HepG2 (cell line): ENCODE results near the gene RBM19. TPM values are rescaled to one million over a fixed set of nuclear protein-coding genes. Genes with fewer than 3 reads are reported as not detected.

Experiments used
- CCDC6 ChIP-seq: sonication (generic); formaldehyde crosslinking; IDR thresholded peaks from 2 replicates; pipeline ENCODE4 v1.8.1; 2022; ENCODE audit warnings: mild to moderate bottlenecking, missing genetic modification reagents, moderate library complexity
- GTF3A ChIP-seq: sonication (generic); formaldehyde crosslinking; conservative IDR thresholded peaks from 2 replicates; pipeline ENCODE4 v1.4.0; 2020; ENCODE audit warnings: mild to moderate bottlenecking, missing genetic modification reagents
- WIZ ChIP-seq: sonication (generic); formaldehyde crosslinking; IDR thresholded peaks from 2 replicates; pipeline ENCODE4 v1.5.1; 2020; ENCODE audit warnings: mild to moderate bottlenecking, missing genetic modification reagents
- ZNF225 ChIP-seq: sonication (generic); formaldehyde crosslinking; IDR thresholded peaks from 2 replicates; pipeline ENCODE4 v1.4.0; 2020; ENCODE audit warnings: mild to moderate bottlenecking, missing genetic modification reagents
- polyA plus RNA-seq, 8 experiments: library from polyadenylated mRNA; depleted of rRNA in 3 of 8; stranded (reverse) in 7 of 8; unstranded in 1 of 8; fragments of >200 nt; fragmentation: Illumina TruSeq in 4 of 8; extraction: Trizol in 4 of 8; gene quantifications; 2 replicates each; pipeline versions ENCODE4 v1.2.1 to v1.2.3, GENCODE V29; 2011 to 2016; ENCODE audit warnings: low read depth in 4 of 8, missing spikeins in 1 of 8, mixed read lengths in 1 of 8; ENCODE audit not compliant: insufficient read depth in 1 of 8
- total RNA-seq, 5 experiments: library from RNA; depleted of rRNA; stranded (reverse); fragments of >200 nt; fragmentation: Illumina TruSeq; extraction: Trizol; gene quantifications; 2 replicates each; pipeline ENCODE4 v1.2.3, GENCODE V29; 2016; ENCODE audit warnings: low read depth in 1 of 5
- TF ChIP-seq, protein P1 (sequence below): sonication (generic); formaldehyde crosslinking; IDR thresholded peaks from 2 replicates; pipeline ENCODE4 v1.5.0; 2020; ENCODE audit warnings: missing genetic modification reagents
- TF ChIP-seq, protein P2 (sequence below): sonication (generic); formaldehyde crosslinking; IDR thresholded peaks from 2 replicates; pipeline ENCODE4 v1.4.0; 2020; ENCODE audit warnings: missing genetic modification reagents, borderline replicate concordance
- TF ChIP-seq, protein P3 (sequence below): sonication (generic); formaldehyde crosslinking; IDR thresholded peaks from 2 replicates; pipeline ENCODE4 v1.4.0; 2020; ENCODE audit warnings: mild to moderate bottlenecking, low read depth, missing genetic modification reagents
- TF ChIP-seq, protein P4 (sequence below): sonication (generic); formaldehyde crosslinking; conservative IDR thresholded peaks from 2 replicates; pipeline ENCODE4 v1.4.0; 2020; ENCODE audit warnings: missing genetic modification reagents
- TF ChIP-seq, protein P5 (sequence below): sonication (generic); formaldehyde crosslinking; conservative IDR thresholded peaks from 2 replicates; pipeline ENCODE4 v1.8.0; 2022; ENCODE audit warnings: mild to moderate bottlenecking, moderate library complexity, missing genetic modification reagents
- TF ChIP-seq, protein P6 (sequence below): sonication (generic); formaldehyde crosslinking; conservative IDR thresholded peaks from 2 replicates; pipeline ENCODE4 v1.8.0; 2022; ENCODE audit warnings: missing genetic modification reagents
- TF ChIP-seq, protein P7 (sequence below): fragments of 450-650 bp; IDR thresholded peaks from 2 replicates; pipeline ENCODE4 v1.6.1; 2016

Gene RBM19
- total and polyA plus RNA-seq, 2 of the 13 experiments (the other 11 are each of a cell fraction or from before 2014, with no cell fraction given), result 19.3 to 32.2 TPM

DNA sequence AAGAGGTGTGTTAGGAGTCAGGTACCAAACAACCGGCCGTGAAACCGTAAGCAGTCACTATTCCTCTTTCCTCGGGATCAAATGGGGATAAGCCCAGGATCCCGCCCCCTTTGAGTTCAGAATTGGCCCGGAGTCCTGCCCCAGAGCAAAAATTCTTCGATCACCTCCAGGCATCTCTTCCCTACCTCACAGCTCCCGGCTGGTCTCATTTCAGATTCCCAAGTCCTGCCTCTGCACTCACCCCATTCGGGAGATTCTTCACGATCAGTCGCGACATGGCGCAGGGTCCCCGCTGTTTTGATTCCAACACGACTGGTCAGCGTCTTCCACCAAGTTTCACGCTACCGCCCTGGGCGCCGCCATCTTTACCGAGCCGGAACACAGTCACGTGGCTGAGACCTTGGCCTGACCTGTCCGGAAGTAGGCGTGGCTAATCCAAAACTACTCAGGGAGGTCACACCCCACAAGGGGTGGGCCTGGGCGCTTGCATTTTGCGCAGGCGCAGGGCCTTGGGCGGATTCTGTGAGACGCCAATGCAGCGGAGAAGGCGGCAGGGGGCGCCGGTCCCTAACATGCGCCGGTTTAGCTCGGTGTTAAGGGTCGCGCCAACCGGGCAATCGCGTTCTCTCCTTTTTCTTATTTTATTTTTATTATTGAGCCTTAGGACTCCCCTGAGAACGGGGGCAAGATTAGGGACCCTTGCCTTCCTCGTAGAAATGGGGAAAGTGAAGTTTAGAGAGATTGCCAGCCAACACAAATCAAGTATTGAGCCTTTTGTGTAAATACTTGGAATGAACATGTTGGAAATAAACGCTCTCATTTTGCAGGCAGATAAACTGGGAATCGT, at the start of gene RBM19 (continued):
- TF ChIP-seq ZNF225 (no peak), GTF3A (CRISPR knock-in tag) (no peak), WIZ (CRISPR knock-in tag) (no peak), CCDC6 (CRISPR knock-in tag) (no peak)
- TF ChIP-seq, protein P1, sequence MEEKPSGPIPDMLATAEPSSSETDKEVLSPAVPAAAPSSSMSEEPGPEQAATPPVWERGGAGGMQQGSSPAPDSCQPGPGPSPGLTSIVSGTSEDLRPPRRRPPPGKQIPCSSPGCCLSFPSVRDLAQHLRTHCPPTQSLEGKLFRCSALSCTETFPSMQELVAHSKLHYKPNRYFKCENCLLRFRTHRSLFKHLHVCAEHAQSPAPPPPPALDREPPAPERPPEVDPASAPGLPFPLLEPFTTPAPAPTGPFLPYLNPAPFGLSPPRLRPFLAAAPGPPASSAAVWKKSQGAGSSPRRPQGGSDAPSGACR (CRISPR knock-in tag), result no peak
- TF ChIP-seq, protein P2, sequence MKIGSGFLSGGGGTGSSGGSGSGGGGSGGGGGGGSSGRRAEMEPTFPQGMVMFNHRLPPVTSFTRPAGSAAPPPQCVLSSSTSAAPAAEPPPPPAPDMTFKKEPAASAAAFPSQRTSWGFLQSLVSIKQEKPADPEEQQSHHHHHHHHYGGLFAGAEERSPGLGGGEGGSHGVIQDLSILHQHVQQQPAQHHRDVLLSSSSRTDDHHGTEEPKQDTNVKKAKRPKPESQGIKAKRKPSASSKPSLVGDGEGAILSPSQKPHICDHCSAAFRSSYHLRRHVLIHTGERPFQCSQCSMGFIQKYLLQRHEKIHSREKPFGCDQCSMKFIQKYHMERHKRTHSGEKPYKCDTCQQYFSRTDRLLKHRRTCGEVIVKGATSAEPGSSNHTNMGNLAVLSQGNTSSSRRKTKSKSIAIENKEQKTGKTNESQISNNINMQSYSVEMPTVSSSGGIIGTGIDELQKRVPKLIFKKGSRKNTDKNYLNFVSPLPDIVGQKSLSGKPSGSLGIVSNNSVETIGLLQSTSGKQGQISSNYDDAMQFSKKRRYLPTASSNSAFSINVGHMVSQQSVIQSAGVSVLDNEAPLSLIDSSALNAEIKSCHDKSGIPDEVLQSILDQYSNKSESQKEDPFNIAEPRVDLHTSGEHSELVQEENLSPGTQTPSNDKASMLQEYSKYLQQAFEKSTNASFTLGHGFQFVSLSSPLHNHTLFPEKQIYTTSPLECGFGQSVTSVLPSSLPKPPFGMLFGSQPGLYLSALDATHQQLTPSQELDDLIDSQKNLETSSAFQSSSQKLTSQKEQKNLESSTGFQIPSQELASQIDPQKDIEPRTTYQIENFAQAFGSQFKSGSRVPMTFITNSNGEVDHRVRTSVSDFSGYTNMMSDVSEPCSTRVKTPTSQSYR, result no peak
- TF ChIP-seq, protein P3, sequence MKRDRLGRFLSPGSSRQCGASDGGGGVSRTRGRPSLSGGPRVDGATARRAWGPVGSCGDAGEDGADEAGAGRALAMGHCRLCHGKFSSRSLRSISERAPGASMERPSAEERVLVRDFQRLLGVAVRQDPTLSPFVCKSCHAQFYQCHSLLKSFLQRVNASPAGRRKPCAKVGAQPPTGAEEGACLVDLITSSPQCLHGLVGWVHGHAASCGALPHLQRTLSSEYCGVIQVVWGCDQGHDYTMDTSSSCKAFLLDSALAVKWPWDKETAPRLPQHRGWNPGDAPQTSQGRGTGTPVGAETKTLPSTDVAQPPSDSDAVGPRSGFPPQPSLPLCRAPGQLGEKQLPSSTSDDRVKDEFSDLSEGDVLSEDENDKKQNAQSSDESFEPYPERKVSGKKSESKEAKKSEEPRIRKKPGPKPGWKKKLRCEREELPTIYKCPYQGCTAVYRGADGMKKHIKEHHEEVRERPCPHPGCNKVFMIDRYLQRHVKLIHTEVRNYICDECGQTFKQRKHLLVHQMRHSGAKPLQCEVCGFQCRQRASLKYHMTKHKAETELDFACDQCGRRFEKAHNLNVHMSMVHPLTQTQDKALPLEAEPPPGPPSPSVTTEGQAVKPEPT (CRISPR knock-in tag), result no peak
- TF ChIP-seq, protein P4, sequence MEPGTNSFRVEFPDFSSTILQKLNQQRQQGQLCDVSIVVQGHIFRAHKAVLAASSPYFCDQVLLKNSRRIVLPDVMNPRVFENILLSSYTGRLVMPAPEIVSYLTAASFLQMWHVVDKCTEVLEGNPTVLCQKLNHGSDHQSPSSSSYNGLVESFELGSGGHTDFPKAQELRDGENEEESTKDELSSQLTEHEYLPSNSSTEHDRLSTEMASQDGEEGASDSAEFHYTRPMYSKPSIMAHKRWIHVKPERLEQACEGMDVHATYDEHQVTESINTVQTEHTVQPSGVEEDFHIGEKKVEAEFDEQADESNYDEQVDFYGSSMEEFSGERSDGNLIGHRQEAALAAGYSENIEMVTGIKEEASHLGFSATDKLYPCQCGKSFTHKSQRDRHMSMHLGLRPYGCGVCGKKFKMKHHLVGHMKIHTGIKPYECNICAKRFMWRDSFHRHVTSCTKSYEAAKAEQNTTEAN, result no peak
- TF ChIP-seq, protein P5, sequence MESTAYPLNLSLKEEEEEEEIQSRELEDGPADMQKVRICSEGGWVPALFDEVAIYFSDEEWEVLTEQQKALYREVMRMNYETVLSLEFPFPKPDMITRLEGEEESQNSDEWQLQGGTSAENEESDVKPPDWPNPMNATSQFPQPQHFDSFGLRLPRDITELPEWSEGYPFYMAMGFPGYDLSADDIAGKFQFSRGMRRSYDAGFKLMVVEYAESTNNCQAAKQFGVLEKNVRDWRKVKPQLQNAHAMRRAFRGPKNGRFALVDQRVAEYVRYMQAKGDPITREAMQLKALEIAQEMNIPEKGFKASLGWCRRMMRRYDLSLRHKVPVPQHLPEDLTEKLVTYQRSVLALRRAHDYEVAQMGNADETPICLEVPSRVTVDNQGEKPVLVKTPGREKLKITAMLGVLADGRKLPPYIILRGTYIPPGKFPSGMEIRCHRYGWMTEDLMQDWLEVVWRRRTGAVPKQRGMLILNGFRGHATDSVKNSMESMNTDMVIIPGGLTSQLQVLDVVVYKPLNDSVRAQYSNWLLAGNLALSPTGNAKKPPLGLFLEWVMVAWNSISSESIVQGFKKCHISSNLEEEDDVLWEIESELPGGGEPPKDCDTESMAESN (CRISPR knock-in tag), result peak; percentile 64; the same call in 1 of the 2 replicates
- TF ChIP-seq, protein P6, sequence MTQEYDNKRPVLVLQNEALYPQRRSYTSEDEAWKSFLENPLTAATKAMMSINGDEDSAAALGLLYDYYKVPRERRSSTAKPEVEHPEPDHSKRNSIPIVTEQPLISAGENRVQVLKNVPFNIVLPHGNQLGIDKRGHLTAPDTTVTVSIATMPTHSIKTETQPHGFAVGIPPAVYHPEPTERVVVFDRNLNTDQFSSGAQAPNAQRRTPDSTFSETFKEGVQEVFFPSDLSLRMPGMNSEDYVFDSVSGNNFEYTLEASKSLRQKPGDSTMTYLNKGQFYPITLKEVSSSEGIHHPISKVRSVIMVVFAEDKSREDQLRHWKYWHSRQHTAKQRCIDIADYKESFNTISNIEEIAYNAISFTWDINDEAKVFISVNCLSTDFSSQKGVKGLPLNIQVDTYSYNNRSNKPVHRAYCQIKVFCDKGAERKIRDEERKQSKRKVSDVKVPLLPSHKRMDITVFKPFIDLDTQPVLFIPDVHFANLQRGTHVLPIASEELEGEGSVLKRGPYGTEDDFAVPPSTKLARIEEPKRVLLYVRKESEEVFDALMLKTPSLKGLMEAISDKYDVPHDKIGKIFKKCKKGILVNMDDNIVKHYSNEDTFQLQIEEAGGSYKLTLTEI (CRISPR knock-in tag), result no peak
- TF ChIP-seq, protein P7, sequence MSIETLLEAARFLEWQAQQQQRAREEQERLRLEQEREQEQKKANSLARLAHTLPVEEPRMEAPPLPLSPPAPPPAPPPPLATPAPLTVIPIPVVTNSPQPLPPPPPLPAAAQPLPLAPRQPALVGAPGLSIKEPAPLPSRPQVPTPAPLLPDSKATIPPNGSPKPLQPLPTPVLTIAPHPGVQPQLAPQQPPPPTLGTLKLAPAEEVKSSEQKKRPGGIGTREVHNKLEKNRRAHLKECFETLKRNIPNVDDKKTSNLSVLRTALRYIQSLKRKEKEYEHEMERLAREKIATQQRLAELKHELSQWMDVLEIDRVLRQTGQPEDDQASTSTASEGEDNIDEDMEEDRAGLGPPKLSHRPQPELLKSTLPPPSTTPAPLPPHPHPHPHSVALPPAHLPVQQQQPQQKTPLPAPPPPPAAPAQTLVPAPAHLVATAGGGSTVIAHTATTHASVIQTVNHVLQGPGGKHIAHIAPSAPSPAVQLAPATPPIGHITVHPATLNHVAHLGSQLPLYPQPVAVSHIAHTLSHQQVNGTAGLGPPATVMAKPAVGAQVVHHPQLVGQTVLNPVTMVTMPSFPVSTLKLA, result peak; percentile 75
